GM19025 (cell line): Measurements from ENCODE around the gene PANK1.
"Not testable (repeated sequence)": the region's sequence is repeated elsewhere in the genome, so short reads cannot be mapped to it uniquely, and the experiment has no call there.

Experiments
- ATAC-seq: cut with Tn5 transposase; IDR thresholded peaks from one replicate; pipeline ENCODE4 v1.9.1; 2021; ENCODE audit warnings: mild to moderate bottlenecking, low read depth, moderate library complexity; ENCODE audit not compliant: unreplicated experiment

PANK1 gene

GRCh38 chr10:89622151-89622550, 22.9 kb downstream of the PANK1 start:
- ATAC-seq: no peak

- no peak for ATAC-seq
Observed at GRCh38 chr10:89621438-89621837, 23.6 kb downstream of the PANK1 start.

- not testable (repeated sequence) for ATAC-seq
Observed at GRCh38 chr10:89620296-89620695, 24.7 kb downstream of the PANK1 start.

GRCh38 chr10:89615824-89616223, 29.2 kb downstream of the PANK1 start:
- no peak for ATAC-seq

- ATAC-seq: no peak
Observed at GRCh38 chr10:89615112-89615511, 29.9 kb downstream of the PANK1 start.

- ATAC-seq: no peak
Observed at GRCh38 chr10:89613582-89613981, 31.5 kb downstream of the PANK1 start.

- no peak for ATAC-seq
Observed at GRCh38 chr10:89611282-89611681, 33.8 kb downstream of the PANK1 start.

- ATAC-seq: peak; percentile 76
Observed at GRCh38 chr10:89609833-89610346, 35.2 kb downstream of the PANK1 start.

- no peak for ATAC-seq
Observed at GRCh38 chr10:89604200-89604599, 40.8 kb downstream of the PANK1 start.

GRCh38 chr10:89602919-89603318, 42.1 kb downstream of the PANK1 start:
- ATAC-seq: no peak

GRCh38 chr10:89601728-89602361, 43.2 kb downstream of the PANK1 start:
- no peak for ATAC-seq

- ATAC-seq: no peak
Observed at GRCh38 chr10:89600041-89600440, 45.0 kb downstream of the PANK1 start.

GRCh38 chr10:89593043-89593442, 52.0 kb downstream of the PANK1 start:
- ATAC-seq: no peak

- no peak for ATAC-seq
Observed at GRCh38 chr10:89592539-89592938, 52.5 kb downstream of the PANK1 start.

GRCh38 chr10:89591796-89592271, 53.2 kb downstream of the PANK1 start:
- no peak for ATAC-seq

GRCh38 chr10:89591111-89591795, 53.8 kb downstream of the PANK1 start:
- ATAC-seq: no peak

GRCh38 chr10:89590326-89590725, 54.7 kb downstream of the PANK1 start:
- no peak for ATAC-seq

- ATAC-seq: no peak
Observed at GRCh38 chr10:89589101-89589720, 55.8 kb downstream of the PANK1 start.

- no peak for ATAC-seq
Observed at GRCh38 chr10:89588671-89589070, 56.4 kb downstream of the PANK1 start.

GRCh38 chr10:89582022-89582421, 63.0 kb downstream of the PANK1 start:
- ATAC-seq: no peak

- no peak for ATAC-seq
Observed at GRCh38 chr10:89580243-89580642, 64.8 kb downstream of the PANK1 start.
